Calu3 (cell line): ENCODE results near the gene CACNA2D4. TPM values are rescaled to one million over a fixed set of nuclear protein-coding genes. Genes with fewer than 3 reads are reported as not detected.

ENCODE experiments used
- BruUV-seq: library from RNA; stranded (reverse); fragments of 400-500 nt; replicated peaks from 2 replicates; lab custom pipeline; 2021; lab: Mats Ljungman, UMichigan
- CTCF ChIA-PET: fragments of 300-600 bp; sonication (Branson Sonifier 250); formaldehyde crosslinking; loops from one replicate; lab custom pipeline; 2022; ENCODE audit warnings: antibody characterized with exemption; lab: Charles Lee
- DNase-seq: peaks from one replicate; pipeline ENCODE4 v3.0.0; 2022
- H3K27ac Mint-ChIP-seq: one replicate; pipeline ENCODE4 v1.8.0; 2022; ENCODE audit warnings: mixed read lengths; ENCODE audit not compliant: unreplicated experiment
- H3K27me3 Mint-ChIP-seq: one replicate; pipeline ENCODE4 v1.8.0; 2022; ENCODE audit warnings: mixed read lengths; ENCODE audit not compliant: unreplicated experiment
- H3K36me3 Mint-ChIP-seq: one replicate; pipeline ENCODE4 v1.8.0; 2022; ENCODE audit warnings: mild to moderate bottlenecking, moderate library complexity, mixed read lengths; ENCODE audit not compliant: insufficient read depth, unreplicated experiment
- H3K4me1 Mint-ChIP-seq: one replicate; pipeline ENCODE4 v1.8.0; 2022; ENCODE audit warnings: mild to moderate bottlenecking, low read depth, mixed read lengths; ENCODE audit not compliant: unreplicated experiment
- H3K4me3 Mint-ChIP-seq: one replicate; pipeline ENCODE4 v1.8.0; 2022; ENCODE audit warnings: mild to moderate bottlenecking, low read depth, moderate library complexity, mixed read lengths; ENCODE audit not compliant: unreplicated experiment
- H3K9me3 Mint-ChIP-seq: one replicate; pipeline ENCODE4 v1.8.0; 2022; ENCODE audit warnings: low read depth, mixed read lengths; ENCODE audit not compliant: unreplicated experiment
- CTCF ChIP-seq: fragments of 200-600 bp; IDR thresholded peaks from one replicate; pipeline ENCODE4 v1.8.0; 2022; ENCODE audit warnings: antibody characterized with exemption; ENCODE audit not compliant: unreplicated experiment
- intact Hi-C: fragments of 100-400 bp; cut with micrococcal nuclease; formaldehyde crosslinking; loops from one replicate; pipeline ENCODE4 v1.10.0; 2022; ENCODE audit not compliant: unreplicated experiment
- total RNA-seq: library from RNA; stranded (reverse); gene quantifications from 2 replicates; pipeline ENCODE4 v1.2.3, GENCODE V29; 2022

Gene CACNA2D4
- total RNA-seq, 1 experiment from 2014 or later: 0.80 TPM

GRCh38 chr12:1859643-1860042 lies 58.8 kb downstream of the CACNA2D4 start:
- TF ChIP-seq CTCF: no peak
- H3K27ac Mint-ChIP-seq: no peak overlapping the region
- no peaks in the 10 kb centered on the region for H3K36me3 Mint-ChIP-seq
- no peaks in the 10 kb centered on the region for H3K4me1 Mint-ChIP-seq
- intact Hi-C loops: no loop called here
- H3K9me3 Mint-ChIP-seq: no peaks in the 10 kb centered on the region
- no peak for DNase-seq
- peaks cover 87% of the 10 kb centered on the region for H3K27me3 Mint-ChIP-seq
- CTCF ChIA-PET: no interaction called here
- H3K4me3 Mint-ChIP-seq: no peak overlapping the region
- no TSS peak for BruUV-seq

- H3K27me3 Mint-ChIP-seq: peaks cover 99% of the 10 kb centered on the region
- H3K4me3 Mint-ChIP-seq: no peak overlapping the region
- intact Hi-C loops: no loop called here
- H3K4me1 Mint-ChIP-seq: no peaks in the 10 kb centered on the region
- no peak overlapping the region for H3K27ac Mint-ChIP-seq
- H3K9me3 Mint-ChIP-seq: no peaks in the 10 kb centered on the region
- no peaks in the 10 kb centered on the region for H3K36me3 Mint-ChIP-seq
- no peak for DNase-seq
- BruUV-seq: no TSS peak
- no peak for TF ChIP-seq CTCF
- CTCF ChIA-PET: interaction anchor here (1.0 kb wide), 1 partner anchor 22 kb away, joined by 4 read pairs; no protein-coding TSS in a partner anchor
Measured at GRCh38 chr12:1858456-1858855, 60.0 kb downstream of the CACNA2D4 start.

GRCh38 chr12:1857821-1858220 lies 60.6 kb downstream of the CACNA2D4 start:
- peaks cover 100% of the 10 kb centered on the region for H3K27me3 Mint-ChIP-seq
- no peak overlapping the region for H3K4me3 Mint-ChIP-seq
- no peaks in the 10 kb centered on the region for H3K9me3 Mint-ChIP-seq
- intact Hi-C loops: no loop called here
- H3K36me3 Mint-ChIP-seq: no peaks in the 10 kb centered on the region
- CTCF ChIA-PET: interaction anchor here (1.3 kb wide), 1 partner anchor 16 kb away, joined by 3 read pairs; no protein-coding TSS in a partner anchor
- no TSS peak for BruUV-seq
- no peak for DNase-seq
- H3K4me1 Mint-ChIP-seq: no peaks in the 10 kb centered on the region
- H3K27ac Mint-ChIP-seq: no peak overlapping the region
- no peak for TF ChIP-seq CTCF

GRCh38 chr12:1857086-1857485 lies 61.4 kb downstream of the CACNA2D4 start:
- H3K27me3 Mint-ChIP-seq: peaks cover 94% of the 10 kb centered on the region
- CTCF ChIA-PET: interaction anchor here (1.3 kb wide), 1 partner anchor 16 kb away, joined by 3 read pairs; no protein-coding TSS in a partner anchor

More at GRCh38 chr12:1857086-1857485, 61.4 kb downstream of the CACNA2D4 start:
- intact Hi-C loops: no loop called here
- no peak for DNase-seq
- no peak overlapping the region for H3K27ac Mint-ChIP-seq
- TF ChIP-seq CTCF: no peak
- no TSS peak for BruUV-seq
- no peaks in the 10 kb centered on the region for H3K9me3 Mint-ChIP-seq
- H3K4me3 Mint-ChIP-seq: no peak overlapping the region
- no peaks in the 10 kb centered on the region for H3K4me1 Mint-ChIP-seq
- no peaks in the 10 kb centered on the region for H3K36me3 Mint-ChIP-seq
